ENCODE results near the gene ZNF787.

ZNF787 gene

DNA sequence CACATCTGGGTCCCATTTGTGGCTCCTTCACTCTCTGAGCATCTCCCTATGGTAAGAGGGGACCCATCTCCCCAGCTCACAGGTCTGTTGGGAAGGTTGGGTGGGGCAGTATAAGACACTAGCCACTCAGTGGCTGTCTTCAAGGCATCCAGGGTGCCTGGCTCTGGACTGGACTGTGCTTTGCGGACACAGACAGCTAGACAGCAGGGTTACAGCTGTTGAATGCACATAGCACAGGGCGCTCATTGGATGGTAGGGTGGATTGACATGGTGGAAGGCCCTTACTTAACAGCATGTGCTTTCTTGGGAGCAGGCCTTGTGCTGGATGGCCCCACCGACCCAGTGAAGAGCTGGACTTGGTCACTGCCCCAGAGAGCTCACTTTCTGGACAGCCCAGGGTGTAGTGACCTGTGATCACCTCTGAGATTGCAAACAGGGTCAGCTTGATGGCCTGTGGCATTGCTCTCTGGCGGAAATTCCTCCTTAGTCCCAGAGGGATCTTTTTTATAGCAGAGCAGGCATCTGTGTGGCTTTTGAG, 21.9 kb upstream of the ZNF787 start:
- DNase-seq (ENCODE audit: low spot score) = no peak

DNA sequence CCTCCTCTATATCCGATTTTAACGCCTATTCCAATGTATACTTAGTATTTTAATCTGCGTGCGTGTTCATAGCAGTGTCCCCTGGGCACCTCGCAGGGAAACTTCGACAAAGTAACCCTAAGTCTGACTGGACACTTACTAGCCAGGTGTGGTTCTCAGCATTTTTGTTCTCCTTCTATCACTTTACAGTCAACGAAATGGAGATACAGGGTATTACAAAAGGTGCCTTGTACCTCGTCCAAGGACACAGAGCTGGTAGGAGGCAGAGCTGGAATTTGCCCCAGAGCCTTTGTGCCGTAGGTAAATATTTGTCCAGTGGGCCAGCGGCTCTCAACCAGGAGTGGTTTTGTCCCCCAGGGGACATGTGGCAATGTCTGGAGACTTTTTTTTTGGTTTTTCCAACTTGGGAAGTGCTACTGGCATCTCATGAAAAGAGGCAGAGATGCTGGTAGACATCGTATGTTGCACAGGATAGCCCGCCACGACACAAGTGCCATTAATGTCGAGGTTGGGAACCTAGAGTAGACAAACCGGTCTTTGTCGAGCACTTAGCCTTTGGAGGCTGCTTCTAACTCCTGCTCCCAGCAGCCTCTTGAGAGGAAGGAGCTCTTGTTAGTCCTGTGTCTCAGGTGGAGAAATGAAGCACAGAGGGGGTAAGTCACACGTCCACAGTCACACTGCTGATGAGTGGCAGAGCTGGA, 21.1 kb upstream of the ZNF787 start:
- no peak for DNase-seq (ENCODE audit: low spot score)

DNA sequence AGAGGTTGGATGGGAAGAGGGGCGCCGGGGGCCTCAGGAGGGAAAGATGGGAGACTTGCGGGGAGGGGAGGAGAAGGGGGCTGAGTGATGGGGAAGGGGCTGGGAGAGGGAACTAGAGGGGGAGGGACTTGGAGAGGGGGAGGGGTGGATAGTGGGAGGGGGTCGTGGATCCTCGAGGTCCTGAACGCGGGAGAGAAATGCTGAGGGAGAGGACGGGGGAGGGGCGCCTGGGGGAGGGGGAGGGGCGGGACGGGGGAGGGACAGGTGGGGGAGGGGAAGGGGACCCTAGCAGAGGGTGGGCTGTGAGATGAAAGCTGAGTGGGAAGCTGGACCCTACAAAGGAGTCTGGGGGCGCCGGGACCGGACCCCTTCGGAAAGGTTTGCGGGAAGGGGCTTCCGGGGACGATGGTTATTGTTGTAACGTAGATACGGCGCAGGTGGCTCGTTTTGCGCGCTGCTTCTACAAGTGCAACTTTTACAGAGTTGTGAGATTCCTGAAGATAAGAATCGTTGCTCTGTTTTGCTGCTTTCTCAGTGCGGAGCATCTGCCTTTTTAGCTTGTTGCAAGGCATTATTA, 20.4 kb upstream of the ZNF787 start:
- no peak for DNase-seq (ENCODE audit: low spot score)

DNA sequence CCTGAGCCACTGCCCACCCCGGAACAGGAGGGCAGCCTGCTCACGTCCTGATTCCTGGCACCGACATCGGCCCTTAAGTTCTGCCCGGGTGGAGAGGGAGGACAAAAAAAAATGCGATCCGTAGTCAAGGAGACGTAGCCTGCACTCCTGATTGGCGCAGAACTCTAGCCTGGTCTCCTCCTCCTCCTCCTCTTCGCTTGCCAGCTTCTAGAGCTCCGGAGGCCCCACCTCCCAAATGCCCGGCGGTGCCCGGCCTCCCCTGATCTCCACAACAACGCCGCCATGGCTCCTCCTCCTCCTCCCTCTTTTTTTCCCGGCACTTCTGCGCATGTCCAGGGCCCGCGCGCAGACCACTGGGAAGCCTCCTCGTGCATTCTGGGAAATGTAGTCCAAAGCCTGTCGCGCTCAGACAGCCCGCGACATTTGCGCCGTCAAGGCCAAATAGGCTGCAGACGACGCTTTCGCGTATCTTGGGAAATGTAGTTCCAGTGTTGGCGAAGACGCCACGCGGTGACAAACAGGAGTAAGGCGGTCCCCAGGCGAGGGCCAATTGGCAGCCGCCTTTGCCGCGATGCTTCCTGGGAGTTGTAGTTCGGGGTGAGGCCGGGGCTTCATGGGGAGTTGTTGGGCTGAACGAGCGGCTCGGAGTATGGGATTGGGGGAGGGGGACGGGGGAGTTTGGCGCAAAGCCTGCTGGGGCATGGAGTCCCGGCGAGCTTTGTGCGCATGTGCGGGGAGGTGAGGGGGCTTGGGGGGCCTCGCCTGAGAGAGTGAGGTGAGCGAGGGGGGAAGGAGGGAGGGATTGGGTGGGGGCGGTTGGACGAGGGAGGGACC, 19.7 kb upstream of the ZNF787 start, which contains the start of gene ZNF444:
ZNF444 (plus strand) TSS at position 705 of the 834 bp plus-strand sequence. CDS start 5,625 bp downstream, outside the sequence.
- DNase-seq (ENCODE audit: low spot score) = peak; percentile 99

DNA sequence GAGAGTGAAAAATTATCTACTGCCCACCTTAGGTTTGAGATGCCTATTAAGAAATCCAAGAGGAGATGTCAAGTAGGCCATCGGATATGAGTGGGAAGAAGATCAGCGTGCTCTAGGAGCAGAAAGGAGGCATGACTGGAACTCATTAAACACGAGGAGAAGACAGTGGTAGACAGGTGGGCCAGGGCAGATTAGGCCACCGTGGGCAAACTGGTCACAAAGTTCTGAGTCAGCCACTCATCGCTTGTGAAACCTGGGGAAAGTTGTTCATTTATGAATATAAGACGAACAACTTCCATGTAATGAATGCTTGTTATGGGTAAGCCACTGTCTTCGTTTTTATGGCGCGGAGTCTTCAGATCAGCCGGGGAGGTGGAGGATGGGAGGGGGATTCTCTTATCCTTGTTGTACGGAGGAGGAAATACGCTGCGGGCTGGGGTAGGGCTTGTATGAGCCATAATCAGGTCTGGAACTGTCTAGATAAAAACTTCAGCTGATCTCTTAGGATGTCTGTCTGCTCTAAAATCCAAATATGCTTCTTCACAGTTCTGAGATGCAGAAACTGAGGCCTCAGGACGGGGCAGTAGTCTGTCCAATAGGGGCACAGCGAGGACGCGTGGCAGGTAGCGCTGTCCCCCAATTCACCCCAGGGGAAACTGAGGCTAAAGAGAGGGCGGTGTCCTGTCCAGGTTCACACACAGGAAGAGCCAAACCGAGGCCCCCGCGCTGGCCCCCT, 18.9 kb upstream of the ZNF787 start:
- DNase-seq (ENCODE audit: low spot score) = no peak

DNA sequence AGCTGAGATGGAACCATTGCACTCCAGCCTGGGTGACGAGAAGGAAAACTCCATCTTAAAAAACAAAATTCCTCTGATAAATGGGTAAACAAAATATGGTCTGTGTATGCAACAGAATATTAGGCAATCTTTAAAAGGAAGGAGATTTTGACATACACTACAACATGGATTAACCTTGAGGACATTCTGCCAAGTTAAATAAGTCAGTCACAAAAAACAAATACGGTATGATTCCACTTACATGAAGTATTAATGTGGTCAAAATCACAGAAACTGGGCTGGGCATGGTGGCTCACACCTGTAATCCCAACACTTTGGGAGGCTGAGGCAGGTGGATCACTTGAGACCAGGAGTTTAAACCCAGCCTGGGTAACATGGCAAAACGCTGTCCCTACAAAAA, 17.0 kb upstream of the ZNF787 start:
- DNase-seq (ENCODE audit: low spot score) = no peak

DNA sequence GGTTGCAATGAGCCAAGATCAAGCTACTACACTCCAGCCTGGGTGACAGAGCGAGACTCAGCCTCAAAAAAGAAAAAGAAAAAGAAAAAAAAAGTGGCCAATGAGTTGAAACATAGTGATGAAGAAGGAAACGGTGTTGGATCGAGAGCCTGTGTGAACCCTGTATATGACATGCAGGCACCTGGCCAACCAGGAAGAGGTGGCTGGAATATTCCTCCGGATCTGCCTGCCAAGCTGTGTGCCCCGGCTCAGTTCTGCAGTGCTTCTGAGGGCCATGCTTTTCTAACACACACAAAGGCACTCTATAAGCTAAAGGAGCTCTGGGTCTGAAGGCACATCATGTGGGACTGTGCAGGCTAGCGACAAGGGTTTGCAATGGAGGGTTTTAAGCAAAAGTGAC, 16.3 kb upstream of the ZNF787 start:
- no peak for DNase-seq (ENCODE audit: low spot score)

DNA sequence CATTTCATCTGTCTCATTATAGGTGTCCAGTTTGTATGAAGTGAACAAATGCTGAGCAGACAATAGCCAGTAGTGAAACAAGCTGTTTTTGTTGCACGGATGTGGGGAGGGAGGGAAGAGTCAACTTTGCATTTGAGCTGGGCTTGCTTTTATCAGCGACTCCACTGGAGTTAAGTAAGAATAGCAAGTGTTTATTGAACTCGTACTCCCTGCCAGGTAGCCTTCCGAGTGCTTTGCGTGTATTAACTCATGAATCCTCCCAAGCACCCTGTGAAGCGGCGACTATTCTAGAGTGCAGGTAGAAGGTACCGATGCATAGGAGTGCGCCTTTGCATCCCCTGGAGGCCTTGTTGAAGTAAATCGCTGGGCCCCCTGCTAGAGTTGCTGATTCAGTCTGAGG, 15.3 kb upstream of the ZNF787 start:
- no peak for DNase-seq (ENCODE audit: low spot score)

DNA sequence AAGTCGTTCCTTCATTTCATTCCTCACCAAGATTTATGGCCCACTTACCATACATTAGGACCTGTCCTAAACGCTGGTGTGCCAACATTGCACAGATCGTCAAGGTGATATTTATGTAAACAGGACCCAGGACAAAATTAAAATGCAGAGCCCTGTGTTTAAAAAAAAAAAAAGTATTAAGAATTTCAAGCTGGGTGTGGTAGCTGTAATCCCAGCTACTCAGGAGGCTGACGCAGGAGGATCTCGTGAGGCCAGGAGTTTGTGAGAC, 13.5 kb upstream of the ZNF787 start:
- DNase-seq (ENCODE audit: low spot score) = no peak

DNA sequence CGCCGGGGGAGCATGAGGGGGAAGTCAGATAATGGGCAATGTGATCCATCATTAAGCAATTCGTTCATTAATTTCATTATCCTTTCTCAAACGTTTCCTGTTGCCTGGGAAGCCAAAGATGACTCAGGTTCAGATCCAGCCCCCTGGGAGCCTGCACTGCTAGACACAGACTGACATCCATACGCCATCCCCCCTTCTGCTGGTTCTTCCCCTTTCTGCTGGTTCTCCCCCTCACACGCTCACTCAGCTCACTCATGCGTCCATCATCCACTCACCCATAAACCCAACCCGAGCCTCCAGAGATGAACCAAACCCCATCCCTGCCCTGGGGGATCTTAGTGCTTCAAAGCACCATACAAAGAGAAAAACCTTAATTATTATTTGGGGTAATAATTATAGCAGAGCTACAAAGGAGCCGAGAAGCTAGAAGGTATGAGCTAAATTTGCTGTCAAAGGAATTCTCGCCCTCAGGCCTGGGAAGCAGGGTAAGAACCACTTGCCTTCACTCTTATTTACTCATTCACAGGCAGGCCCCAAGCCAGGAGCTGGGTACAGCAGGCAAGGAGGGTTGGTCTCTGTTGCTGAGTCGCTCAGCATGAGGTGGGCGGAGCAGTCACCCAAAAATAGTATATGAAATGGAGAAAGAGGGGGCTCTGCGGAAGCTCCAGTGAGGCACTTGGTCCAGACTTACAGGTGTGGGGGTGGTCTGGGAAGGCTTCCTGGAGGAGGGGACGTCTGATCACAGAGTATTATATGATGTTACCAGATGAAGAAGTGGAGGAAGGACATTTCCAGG, 13.0 kb upstream of the ZNF787 start:
- DNase-seq (ENCODE audit: low spot score) = no peak

DNA sequence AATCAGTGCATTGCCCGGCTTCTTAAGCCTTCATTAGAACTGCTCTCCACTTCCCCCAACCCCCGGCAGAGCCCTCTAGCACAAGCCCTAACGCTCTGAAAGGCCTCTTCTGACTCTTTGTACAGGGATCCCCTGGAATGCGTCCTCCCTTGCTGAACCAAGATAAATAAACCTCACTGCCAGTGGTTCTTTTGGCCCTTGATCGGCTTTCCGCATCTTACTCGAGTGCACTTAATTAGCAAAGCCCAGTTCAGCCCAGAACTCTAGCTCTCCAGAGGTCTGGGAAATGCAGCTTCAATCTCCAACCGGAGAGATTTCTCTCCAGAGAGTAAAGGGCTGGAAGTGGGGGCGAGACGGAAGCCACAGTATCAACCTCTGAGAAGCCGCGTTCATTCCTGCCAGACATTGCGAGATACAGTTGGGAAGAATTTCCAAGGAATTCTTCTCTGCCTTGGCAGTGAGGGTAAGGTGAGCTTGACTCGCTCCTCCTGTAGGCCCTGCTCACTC, 11.3 kb upstream of the ZNF787 start:
- no peak for DNase-seq (ENCODE audit: low spot score)

DNA sequence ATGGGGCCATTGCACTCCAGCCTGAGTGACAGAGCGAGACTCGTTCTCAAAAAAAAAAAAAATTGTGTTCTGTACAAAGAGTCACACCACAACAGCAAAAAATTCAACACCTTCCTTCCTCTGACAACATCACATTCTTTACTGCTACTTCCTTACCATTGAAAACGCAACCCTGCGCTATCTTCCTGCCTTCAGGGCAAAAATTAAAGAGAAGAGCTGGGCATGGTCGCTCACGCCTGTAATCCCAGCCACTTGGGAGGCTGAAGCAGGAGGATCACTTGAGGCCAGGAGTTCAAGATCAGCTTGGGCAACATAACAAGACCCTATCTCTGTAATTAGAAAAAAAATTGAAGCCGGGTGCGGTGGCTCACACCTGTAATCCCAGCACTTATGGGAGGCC, 10.6 kb upstream of the ZNF787 start:
- DNase-seq (ENCODE audit: low spot score) = no peak

DNA sequence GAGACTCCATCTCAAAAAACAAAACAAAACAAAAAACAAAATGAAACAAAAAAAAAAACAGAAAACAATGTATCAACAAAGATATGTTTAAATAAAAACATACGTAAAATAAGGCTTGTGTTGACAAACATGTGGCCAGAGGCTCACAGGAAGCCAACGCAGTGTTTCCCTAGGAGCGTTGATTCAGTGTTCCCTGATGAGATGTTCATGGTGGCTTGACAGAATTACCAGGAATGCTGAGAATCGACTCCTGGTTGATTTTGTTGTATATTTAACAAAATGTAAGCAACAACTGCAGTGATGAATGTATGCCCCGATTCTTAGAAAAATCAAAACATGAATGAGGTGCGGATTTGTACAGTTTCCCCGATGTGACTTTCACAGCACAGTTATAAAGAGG, 8.9 kb upstream of the ZNF787 start:
- no peak for DNase-seq (ENCODE audit: low spot score)

DNA sequence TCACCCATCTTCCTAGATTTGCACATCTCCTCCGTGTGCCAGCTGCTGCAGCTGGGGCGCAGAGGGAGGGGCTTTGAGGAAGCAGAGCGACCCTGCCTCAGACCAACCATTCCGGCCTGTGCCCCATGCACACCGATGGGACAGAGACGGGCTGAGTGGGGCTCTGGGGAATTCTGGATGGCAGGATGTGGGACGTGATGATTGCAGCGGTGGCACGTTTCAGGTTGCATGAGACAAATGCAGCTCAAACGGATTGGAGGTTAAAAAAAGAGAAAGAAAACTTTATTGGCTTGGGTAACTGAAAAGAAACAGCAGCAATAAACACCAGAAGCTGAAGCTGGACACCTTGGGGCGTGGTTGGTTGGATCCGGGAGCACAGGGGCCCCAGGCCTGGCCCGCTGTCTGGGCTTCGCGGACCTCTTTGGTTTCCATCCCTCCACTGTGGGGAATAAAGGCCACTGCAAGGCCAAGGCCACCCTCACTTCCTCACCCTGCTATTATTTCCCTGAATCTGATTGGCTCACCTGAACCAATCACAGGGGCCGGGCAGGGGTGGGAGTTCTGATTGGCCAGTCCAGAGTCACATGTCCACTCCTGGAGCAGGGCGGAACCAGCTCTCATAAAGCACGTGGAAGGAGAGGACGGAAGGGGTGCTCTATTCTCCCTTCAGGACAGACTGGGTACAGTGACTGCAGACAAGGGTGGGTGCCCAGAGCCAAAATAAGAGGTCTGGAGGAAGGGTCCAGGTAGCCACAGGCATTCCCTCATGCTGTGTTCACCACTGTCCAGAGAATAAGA, 6.1 kb upstream of the ZNF787 start:
- DNase-seq (ENCODE audit: low spot score) = no peak

DNA sequence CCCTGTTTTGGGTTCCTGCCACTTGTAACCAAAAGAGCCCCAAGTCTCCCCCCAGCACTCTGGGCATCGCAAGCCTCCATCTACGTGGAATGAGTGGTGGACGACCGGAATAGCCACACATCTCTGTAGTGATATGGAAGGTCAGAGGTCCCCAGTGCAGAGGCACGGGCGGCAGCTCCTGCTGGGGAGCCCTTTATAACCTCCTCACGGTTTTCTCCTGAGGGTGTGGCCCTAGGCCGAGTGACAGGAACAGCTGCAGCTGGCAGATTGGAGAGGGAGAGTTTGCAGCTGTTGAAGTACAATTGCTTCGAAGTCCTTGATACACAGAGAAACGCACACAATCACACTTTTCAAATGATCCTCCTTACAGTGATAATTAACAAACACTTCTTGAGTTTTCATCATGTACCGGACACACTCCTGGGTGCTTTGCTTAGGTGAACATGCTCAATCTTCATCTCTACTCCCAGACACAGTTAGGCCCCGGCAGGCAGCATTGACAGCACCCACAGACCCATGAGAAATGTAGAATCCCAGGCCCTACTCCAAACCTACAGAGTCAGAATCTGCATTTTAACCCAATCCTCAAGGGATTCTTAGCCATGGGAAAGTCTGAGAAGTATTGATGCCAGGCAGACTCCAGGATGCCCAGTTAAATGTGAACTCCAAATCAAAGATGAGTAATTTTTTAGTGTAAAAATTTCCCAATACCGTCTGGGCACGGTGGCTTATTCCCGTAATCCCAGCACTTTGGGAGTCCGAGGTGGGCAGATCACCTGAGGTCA, 4.9 kb upstream of the ZNF787 start:
- no peak for DNase-seq (ENCODE audit: low spot score)

DNA sequence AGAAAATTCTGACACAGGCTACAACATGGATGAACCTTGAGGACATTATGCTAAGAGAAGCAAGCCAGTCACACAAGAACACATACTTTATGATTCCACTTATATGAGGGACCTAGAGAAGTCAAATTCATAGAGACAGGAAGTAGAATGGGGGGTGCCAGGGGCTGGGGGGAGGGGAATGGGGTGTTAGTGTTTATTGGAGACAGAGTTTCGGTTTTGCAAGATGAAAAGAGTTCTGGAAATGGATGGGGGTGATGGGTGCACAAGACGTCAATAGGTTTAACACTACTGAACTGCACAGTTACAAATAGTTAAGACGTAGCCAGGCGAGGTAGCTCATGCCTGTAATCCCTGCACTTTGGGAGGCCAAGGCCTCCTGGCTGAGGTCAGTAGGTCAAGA, 3.5 kb upstream of the ZNF787 start:
- DNase-seq (ENCODE audit: low spot score) = no peak

DNA sequence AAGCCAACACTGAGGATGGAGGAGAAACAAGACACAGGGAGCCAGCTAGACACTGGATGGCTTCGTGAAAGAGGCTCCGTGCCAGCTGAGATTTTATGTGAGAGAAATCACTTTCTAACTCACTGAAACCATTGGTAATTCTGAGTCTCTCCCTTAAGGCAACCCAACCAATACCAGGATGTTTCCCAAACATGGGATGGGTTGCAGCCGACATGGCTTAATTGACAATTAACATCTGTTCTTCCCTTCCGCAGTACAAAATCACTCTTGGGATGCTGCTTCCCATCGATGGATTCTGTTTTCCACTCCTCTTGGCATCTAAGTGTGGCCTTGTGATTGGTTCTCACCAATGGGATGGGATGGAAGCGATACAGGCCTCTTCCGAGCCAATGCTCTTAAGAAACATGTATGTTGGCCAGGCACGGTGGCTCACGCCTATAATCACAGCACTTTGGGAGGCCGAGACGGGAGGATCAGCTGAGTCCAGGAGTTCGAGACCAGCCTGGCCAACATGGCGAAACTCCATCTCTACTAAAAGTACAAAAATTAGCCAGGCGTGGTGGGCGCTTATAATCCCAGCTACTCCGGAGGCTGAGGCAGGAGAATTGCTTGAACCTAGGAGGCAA, 2.3 kb upstream of the ZNF787 start:
- DNase-seq (ENCODE audit: low spot score) = no peak

DNA sequence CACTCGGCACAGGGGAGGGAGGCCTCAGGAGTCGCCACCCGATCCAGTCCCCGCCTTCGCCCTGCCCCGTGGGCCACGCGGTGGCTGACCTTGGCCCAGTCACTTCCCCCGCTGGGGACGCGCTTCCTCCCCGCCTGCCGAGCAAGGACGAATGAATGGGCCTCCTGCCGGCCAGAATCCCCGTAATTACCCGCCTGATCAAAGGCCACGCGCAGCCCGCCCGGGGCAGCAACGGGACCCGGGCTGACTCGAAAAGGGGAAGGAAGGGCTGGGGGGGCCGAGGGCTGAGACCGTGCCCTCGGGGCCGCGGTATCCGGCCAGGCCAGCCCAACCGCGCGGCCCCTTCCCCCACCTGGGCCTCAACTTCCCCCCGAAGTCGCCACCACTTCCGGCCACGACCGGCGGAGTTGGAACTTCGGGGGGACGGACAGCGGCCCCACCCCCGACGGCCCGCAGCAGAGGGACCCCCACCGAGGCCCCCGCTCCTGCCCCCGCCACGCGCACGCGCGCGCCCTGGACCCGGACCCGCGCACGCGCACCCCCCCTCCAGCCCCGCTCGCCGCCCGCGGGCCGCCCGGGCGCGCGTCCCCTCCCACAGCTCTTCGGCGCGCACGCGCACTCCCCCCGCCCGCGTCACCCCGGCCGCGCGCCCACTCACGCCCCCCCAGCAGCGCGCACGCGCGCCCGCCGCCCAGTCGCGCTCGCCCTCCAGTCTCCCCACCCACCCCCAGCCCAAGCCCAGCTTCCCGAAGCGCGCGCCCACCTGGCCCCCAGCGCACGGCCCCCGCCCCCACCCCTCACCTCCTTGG, 520 bp downstream of the ZNF787 start:
- DNase-seq (ENCODE audit: low spot score) = peak; percentile 78

DNA sequence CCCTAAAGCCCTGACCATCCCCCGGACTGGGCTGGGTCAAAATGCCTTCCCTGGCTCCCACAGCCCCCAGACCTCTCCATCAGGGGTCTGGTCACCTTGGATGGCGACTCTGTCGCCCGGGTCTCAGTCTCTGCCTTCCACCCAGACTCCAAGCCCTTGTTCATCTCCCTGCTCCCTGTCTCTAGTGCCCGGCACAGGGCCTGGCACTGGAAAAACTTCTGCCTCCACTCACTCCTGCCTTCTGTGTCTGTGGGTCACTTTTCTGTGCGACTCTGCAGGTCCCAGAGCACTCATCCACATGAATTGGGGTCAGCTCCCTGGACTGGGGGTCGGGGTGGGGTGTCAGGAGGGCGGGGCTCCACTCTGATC, 1.1 kb downstream of the ZNF787 start:
- no peak for DNase-seq (ENCODE audit: low spot score)

Data from ecto neural progenitor cell (in vitro differentiated cells).